Common myeloid progenitor, CD34-positive (primary cell): ENCODE measurements around the gene ACTMAP.
A peak's percentile ranks its signal among the peaks of the same experiment; 100 is the strongest.

Source experiments
- CTCF ChIA-PET: fragments of 350-600 bp; sonication (Branson Sonifier 250); formaldehyde crosslinking; loops from one replicate; lab custom pipeline; 2021; ENCODE audit warnings: antibody characterized with exemption; lab: Charles Lee
- POLR2A ChIA-PET: fragments of 350-600 bp; sonication (Branson Sonifier 250); formaldehyde crosslinking; loops from one replicate; lab custom pipeline; 2021; ENCODE audit warnings: antibody characterized with exemption; lab: Charles Lee
- DNase-seq, 3 donors: peaks; one replicate each; pipeline versions ENCODE4 v3.0.0 to v3.0.0-alpha.2; 2013
- H3K27ac ChIP-seq, 2 experiments: 1 replicate in 1 of 2; 2 replicates in 1 of 2; pipeline ENCODE4 v1.7.0; 2013; ENCODE audit warnings: inconsistent platforms in 2 of 2, low read length in 2 of 2, mild to moderate bottlenecking in 2 of 2, low read depth in 1 of 2, moderate library complexity in 1 of 2; ENCODE audit not compliant: severe bottlenecking in 2 of 2, insufficient read depth in 1 of 2, poor library complexity in 1 of 2
- H3K27me3 ChIP-seq, 5 experiments: replicated peaks in 2 of 5; 1 replicate in 3 of 5; 2 replicates in 2 of 5; pipeline versions ENCODE4 v1.6.1 to v1.7.0; 2013; ENCODE audit warnings: low read length in 4 of 5, mild to moderate bottlenecking in 2 of 5, moderate library complexity in 2 of 5, inconsistent platforms in 1 of 5; ENCODE audit not compliant: insufficient read depth in 5 of 5, control insufficient read depth in 4 of 5
- H3K36me3 ChIP-seq, 4 experiments: 1 replicate in 2 of 4; 2 replicates in 2 of 4; pipeline versions ENCODE4 v1.6.1 to v1.7.0; 2013; ENCODE audit warnings: low read length in 3 of 4, control low read depth in 1 of 4, mild to moderate bottlenecking in 1 of 4; ENCODE audit not compliant: control insufficient read depth in 4 of 4, insufficient read depth in 4 of 4
- H3K4me1 ChIP-seq, 4 experiments: 1 replicate in 3 of 4; 2 replicates in 1 of 4; pipeline versions ENCODE4 v1.6.1 to v1.7.1; 2013; ENCODE audit warnings: low read length in 3 of 4, mild to moderate bottlenecking in 3 of 4, control low read depth in 1 of 4, inconsistent platforms in 1 of 4, moderate library complexity in 1 of 4; ENCODE audit not compliant: control insufficient read depth in 4 of 4, insufficient read depth in 4 of 4; ENCODE audit errors: control extremely low read depth in 1 of 4
- H3K4me3 ChIP-seq, 7 experiments: 1 replicate in 4 of 7; 2 replicates in 3 of 7; pipeline versions ENCODE4 v1.5.1 to v1.7.0; 2013; ENCODE audit warnings: mild to moderate bottlenecking in 7 of 7, low read length in 6 of 7, moderate library complexity in 6 of 7, inconsistent platforms in 2 of 7, low read depth in 2 of 7, control low read depth in 1 of 7; ENCODE audit not compliant: insufficient read depth in 4 of 7, control insufficient read depth in 1 of 7; ENCODE audit errors: extremely low read depth in 1 of 7
- H3K9me3 ChIP-seq, 5 experiments: 1 replicate in 4 of 5; 2 replicates in 1 of 5; pipeline versions ENCODE4 v1.6.1 to v1.7.1; 2013; ENCODE audit warnings: low read length in 4 of 5, mild to moderate bottlenecking in 2 of 5, inconsistent platforms in 1 of 5, low read depth in 1 of 5, moderate library complexity in 1 of 5; ENCODE audit not compliant: control insufficient read depth in 4 of 5, insufficient read depth in 2 of 5; ENCODE audit errors: control extremely low read depth in 1 of 5
- WGBS: methylation state at CpG from one replicate; pipeline ENCODE4 v1.1.5; 2013; ENCODE audit not compliant: insufficient coverage; 5-methylcytosine and 5-hydroxymethylcytosine counted together

The ACTMAP gene

GRCh38 chr19:40716482-40717324, 33.6 kb downstream of the ACTMAP start, which contains the start of the genes COQ8B and ITPKC:
Gene COQ8B (minus strand): TSS chr19:40716886. CDS start chr19:40714632, 2,254 bp downstream.
Gene ITPKC (plus strand): TSS chr19:40717112. CDS start chr19:40717136, 24 bp downstream.
- 0% methylated on average over 53 of the region's 76 CpGs for WGBS
- peak within 1 kb of the TSS; percentile 88 to 97 for H3K27ac ChIP-seq
- CTCF ChIA-PET: interaction anchor here (1.4 to 1.6 kb wide), 2 partner anchors 33 to 89 kb away, joined by 4 to 5 read pairs; no protein-coding TSS in a partner anchor
- H3K27me3 ChIP-seq: no peaks in the 10 kb centered on the region
- POLR2A ChIA-PET: interaction anchor here (0.6 to 1.3 kb wide), 2 partner anchors 34 to 61 kb away, joined by 4 read pairs; partner anchors contain the start of genes ACTMAP, RAB4B and SNRPA
- peak; percentile 96 to 98 (median 98) for DNase-seq
- H3K9me3 ChIP-seq: no peaks in the 10 kb centered on the region
- H3K4me1 ChIP-seq: peaks cover 2 to 58% (median 48%) of the 10 kb centered on the region in 4 experiments
- H3K4me3 ChIP-seq: peak within 1 kb of the TSS; percentile 64 to 95 (median 83)
- H3K36me3 ChIP-seq: peaks cover 0 to 4% (median 2%) of the 10 kb centered on the region in 4 experiments

- Histone ChIP-seq H3K36me3 (peaks cover 0 to 8% (median 2%) of the 10 kb centered on the region in 4 experiments), H3K9me3 (no peaks in the 10 kb centered on the region), H3K27ac (peak overlapping the region; percentile 88 to 97), H3K27me3 (no peaks in the 10 kb centered on the region), H3K4me3 (peak overlapping the region; percentile 64 to 95 (median 83)), H3K4me1 (peaks cover 2 to 62% (median 48%) of the 10 kb centered on the region in 4 experiments)
- DNase-seq: peak; percentile 80 to 88 (median 87)
- POLR2A ChIA-PET: interaction anchor here (1.3 kb wide), 1 partner anchor 35 kb away, joined by 4 read pairs; the partner anchor contains the start of genes ACTMAP and SNRPA
- CTCF ChIA-PET: interaction anchor here (1.4 to 1.6 kb wide), 2 partner anchors 33 to 90 kb away, joined by 4 to 5 read pairs; no protein-coding TSS in a partner anchor
- WGBS: 5% methylated on average over 5 of the region's 8 CpGs
Observed at GRCh38 chr19:40716031-40716481, 34.2 kb downstream of the ACTMAP start.

- peak overlapping the region; percentile 3 to 95 (median 83) for H3K4me3 ChIP-seq
- peaks cover 0 to 12% (median 2%) of the 10 kb centered on the region in 4 experiments for H3K36me3 ChIP-seq
- 0% methylated on average over 28 of the region's 31 CpGs for WGBS
- H3K27ac ChIP-seq: peak overlapping the region; percentile 94 to 97
- no peaks in the 10 kb centered on the region for H3K9me3 ChIP-seq
- H3K4me1 ChIP-seq: peaks cover 0 to 63% (median 55%) of the 10 kb centered on the region in 4 experiments
- no peaks in the 10 kb centered on the region for H3K27me3 ChIP-seq
- POLR2A ChIA-PET: no interaction called here
- CTCF ChIA-PET: no interaction called here
- DNase-seq: peak; percentile 97 to 100 (median 99)
Observed at GRCh38 chr19:40714441-40715299, 35.6 kb downstream of the ACTMAP start.

GRCh38 chr19:40713939-40714338, 36.3 kb downstream of the ACTMAP start:
- H3K9me3 ChIP-seq: no peaks in the 10 kb centered on the region
- peak overlapping the region in 6 of 7 experiments; percentile 58 to 95 (median 84) for H3K4me3 ChIP-seq
- peaks cover 0 to 56% (median 50%) of the 10 kb centered on the region in 4 experiments for H3K4me1 ChIP-seq
- ChIA-PET POLR2A (interaction anchor here (0.9 kb wide), 1 partner anchor 29 kb away, joined by 3 read pairs; no protein-coding TSS in a partner anchor), CTCF (interaction anchor here (1.2 kb wide), 1 partner anchor 50 kb away, joined by 6 read pairs; no protein-coding TSS in a partner anchor)
- H3K27ac ChIP-seq: peak overlapping the region; percentile 94 to 97
- peaks cover 0 to 14% (median 5%) of the 10 kb centered on the region in 4 experiments for H3K36me3 ChIP-seq
- DNase-seq: no peak
- 100% methylated on average over 3 of the region's 11 CpGs for WGBS
- H3K27me3 ChIP-seq: no peaks in the 10 kb centered on the region

DNA sequence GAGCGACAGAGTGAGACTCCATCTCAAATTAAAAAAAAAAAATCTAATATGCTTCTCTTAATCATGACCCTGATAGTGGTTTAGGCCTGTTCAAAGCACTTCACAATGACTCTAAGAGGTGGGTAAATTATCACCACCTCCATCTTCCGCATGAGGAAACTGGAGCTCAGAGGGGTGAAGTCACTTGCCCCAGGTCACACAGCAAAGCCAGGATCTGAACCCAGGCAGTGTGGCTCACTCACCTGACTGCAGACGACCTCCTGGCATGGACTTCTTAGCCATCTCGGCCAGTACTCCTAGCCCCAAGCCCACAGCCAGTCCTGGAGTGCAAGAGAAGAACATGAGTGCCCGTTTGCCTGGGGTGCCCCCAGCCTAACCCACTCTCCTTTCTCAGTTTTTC, 40.5 kb downstream of the ACTMAP start:
- 97% methylated on average over 4 of the region's 5 CpGs for WGBS
- Histone ChIP-seq H3K4me3 (peak overlapping the region in 1 of 7 experiments; percentile 6), H3K36me3 (peaks cover 0 to 42% (median 20%) of the 10 kb centered on the region in 4 experiments), H3K4me1 (peaks cover 0 to 23% (median 18%) of the 10 kb centered on the region in 4 experiments), H3K9me3 (no peaks in the 10 kb centered on the region), H3K27me3 (no peaks in the 10 kb centered on the region), H3K27ac (no peak overlapping the region)
- POLR2A ChIA-PET: no interaction called here
- CTCF ChIA-PET: interaction anchor here (1.3 to 1.7 kb wide), 2 partner anchors 11 to 46 kb away, joined by 3 to 5 read pairs; no protein-coding TSS in a partner anchor
- DNase-seq: no peak

- CTCF ChIA-PET: interaction anchor here (1.0 kb wide), 1 partner anchor 99 kb away, joined by 3 read pairs; no protein-coding TSS in a partner anchor
Observed at GRCh38 chr19:40707615-40708014, 42.7 kb downstream of the ACTMAP start.

More at GRCh38 chr19:40707615-40708014, 42.7 kb downstream of the ACTMAP start:
- Histone ChIP-seq H3K9me3 (no peaks in the 10 kb centered on the region), H3K4me1 (peaks cover 0 to 12% (median 7%) of the 10 kb centered on the region in 4 experiments), H3K27me3 (no peaks in the 10 kb centered on the region), H3K36me3 (peaks cover 0 to 62% (median 37%) of the 10 kb centered on the region in 4 experiments), H3K27ac (no peak overlapping the region), H3K4me3 (no peak overlapping the region)
- 100% methylated on average over 5 of the region's 7 CpGs for whole genome bisulfite sequencing
- POLR2A ChIA-PET: interaction anchor here (1.1 kb wide), 1 partner anchor 16 kb away, joined by 3 read pairs; no protein-coding TSS in a partner anchor
- no peak for DNase-seq
